Measurements from ENCODE around the gene ZNF394. TPM values are rescaled to one million over a fixed set of nuclear protein-coding genes. Genes with fewer than 3 reads are reported as not detected.

The ZNF394 gene
- total RNA-seq, 2 experiments from 2014 or later = 26.8 to 35.3 TPM

DNA sequence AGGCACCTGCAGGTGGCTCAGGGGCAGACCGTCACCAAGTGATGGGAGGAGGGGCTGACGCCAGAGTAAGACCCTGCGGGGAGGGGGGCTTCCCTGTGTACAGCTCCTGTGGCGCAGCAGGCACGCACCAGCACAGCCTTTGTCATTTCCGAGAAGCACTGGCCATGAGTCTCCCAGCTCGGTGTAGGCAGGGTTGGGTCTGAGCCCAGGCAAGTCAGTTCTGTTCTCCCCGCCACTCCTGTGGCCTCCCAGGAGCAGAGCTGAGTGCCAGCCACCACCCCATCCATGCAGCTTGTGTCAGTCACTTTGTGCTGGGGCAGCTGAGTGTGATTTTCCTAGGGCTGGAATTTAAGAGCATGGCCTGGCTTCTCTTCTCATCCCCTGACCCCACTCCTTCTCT lies 48.1 kb downstream of the ZNF394 start:
- CTCF ChIA-PET (ENCODE audit: unreplicated experiment) = no interaction called here
- Histone ChIP-seq H3K79me2 (ENCODE audit: insufficient read depth, low read depth, low read length) (no peaks in the 10 kb centered on the region), H3K36me3 (ENCODE audit: insufficient read depth, low read length) (peaks cover 97% of the 10 kb centered on the region), H4K20me1 (ENCODE audit: insufficient read depth, low read length) (no peaks in the 10 kb centered on the region; the same call in 1 of the 2 replicates), H3K9me3 (ENCODE audit: low read length) (no peaks in the 10 kb centered on the region), H3K9me2 (ENCODE audit: insufficient read depth, low read length) (no peaks in the 10 kb centered on the region), H2AFZ (ENCODE audit: low read length) (no peak overlapping the region), H3K4me2 (ENCODE audit: low read length) (no peak overlapping the region), H3K4me1 (ENCODE audit: insufficient read depth, low read length, poor library complexity, severe bottlenecking) (no peaks in the 10 kb centered on the region), H3K27ac (ENCODE audit: low read depth, low read length, poor library complexity, severe bottlenecking) (no peak overlapping the region), H3K4me3 (ENCODE audit: low read depth, low read length, poor library complexity, severe bottlenecking) (no peak overlapping the region)
- BruUV-seq (replicated peaks) = no TSS peak
- TF ChIP-seq EZH2phosphoT487 (IDR thresholded peaks at IDR 0.05; ENCODE audit: borderline replicate concordance, low read depth, low read length) (no peak), CTCF (conservative IDR thresholded peaks at IDR 0.05; ENCODE audit: low read length) (no peak)
- intact Hi-C loops (cut with micrococcal nuclease; ENCODE audit: unreplicated experiment) = no loop called here
- no peak for DNase-seq (ENCODE audit: low spot score)
- POLR2A ChIA-PET = no interaction called here

- POLR2A ChIA-PET = no interaction called here
- BruUV-seq (replicated peaks) = no TSS peak
- Histone ChIP-seq H3K4me2 (ENCODE audit: low read length) (no peak overlapping the region), H3K27ac (ENCODE audit: low read depth, low read length, poor library complexity, severe bottlenecking) (no peak overlapping the region), H3K9me2 (ENCODE audit: insufficient read depth, low read length) (no peaks in the 10 kb centered on the region), H3K36me3 (ENCODE audit: insufficient read depth, low read length) (peaks cover 94% of the 10 kb centered on the region), H4K20me1 (ENCODE audit: insufficient read depth, low read length) (no peaks in the 10 kb centered on the region; the same call in 1 of the 2 replicates), H3K79me2 (ENCODE audit: insufficient read depth, low read depth, low read length) (no peaks in the 10 kb centered on the region), H3K9me3 (ENCODE audit: low read length) (no peaks in the 10 kb centered on the region), H3K4me3 (ENCODE audit: low read depth, low read length, poor library complexity, severe bottlenecking) (no peak overlapping the region), H2AFZ (ENCODE audit: low read length) (no peak overlapping the region), H3K4me1 (ENCODE audit: insufficient read depth, low read length, poor library complexity, severe bottlenecking) (no peaks in the 10 kb centered on the region)
- TF ChIP-seq CTCF (conservative IDR thresholded peaks at IDR 0.05; ENCODE audit: low read length) (no peak), EZH2phosphoT487 (IDR thresholded peaks at IDR 0.05; ENCODE audit: borderline replicate concordance, low read depth, low read length) (no peak)
- no peak for DNase-seq (ENCODE audit: low spot score)
- CTCF ChIA-PET (ENCODE audit: unreplicated experiment) = no interaction called here
- intact Hi-C loops (cut with micrococcal nuclease; ENCODE audit: unreplicated experiment) = no loop called here
Observed at GRCh38 chr7:99449326-99449725, 50.8 kb downstream of the ZNF394 start.

- H3K9me2 ChIP-seq (ENCODE audit: insufficient read depth, low read length) = no peaks in the 10 kb centered on the region
- no peak overlapping the region for H2AFZ ChIP-seq (ENCODE audit: low read length)
- no peak overlapping the region for H3K4me2 ChIP-seq (ENCODE audit: low read length)
- no peaks in the 10 kb centered on the region for H3K4me1 ChIP-seq (ENCODE audit: insufficient read depth, low read length, poor library complexity, severe bottlenecking)
- peaks cover 94% of the 10 kb centered on the region for H3K36me3 ChIP-seq (ENCODE audit: insufficient read depth, low read length)
- intact Hi-C loops (cut with micrococcal nuclease; ENCODE audit: unreplicated experiment) = no loop called here
- CTCF ChIA-PET (ENCODE audit: unreplicated experiment) = no interaction called here
- H3K79me2 ChIP-seq (ENCODE audit: insufficient read depth, low read depth, low read length) = no peaks in the 10 kb centered on the region
- H3K4me3 ChIP-seq (ENCODE audit: low read depth, low read length, poor library complexity, severe bottlenecking) = no peak overlapping the region
- no peak overlapping the region for H3K27ac ChIP-seq (ENCODE audit: low read depth, low read length, poor library complexity, severe bottlenecking)
- H4K20me1 ChIP-seq (ENCODE audit: insufficient read depth, low read length) = no peaks in the 10 kb centered on the region; the same call in 1 of the 2 replicates
- DNase-seq (ENCODE audit: low spot score) = no peak
- POLR2A ChIA-PET = no interaction called here
- no TSS peak for BruUV-seq (replicated peaks)
- no peaks in the 10 kb centered on the region for H3K9me3 ChIP-seq (ENCODE audit: low read length)
- TF ChIP-seq EZH2phosphoT487 (IDR thresholded peaks at IDR 0.05; ENCODE audit: borderline replicate concordance, low read depth, low read length) (no peak), CTCF (conservative IDR thresholded peaks at IDR 0.05; ENCODE audit: low read length) (no peak)
Observed at GRCh38 chr7:99448855-99449254, 51.2 kb downstream of the ZNF394 start.

Data from OCI-LY7 (cell line).